ENCODE data around the gene SLC38A11.
"Not testable (repeated sequence)": the region's sequence is repeated elsewhere in the genome, so short reads cannot be mapped to it uniquely, and the experiment has no call there.

The SLC38A11 gene

GRCh38 chr2:164954954-164955701, at the start of gene SLC38A11:
SLC38A11 (minus strand) TSS chr2:164955525; CDS start chr2:164955247, 278 bp downstream.
- DNase-seq, result no peak
- no peak within 1 kb of the TSS for H3K27ac Mint-ChIP-seq
- no peaks in the 10 kb centered on the region for H3K36me3 Mint-ChIP-seq
- H3K4me1 Mint-ChIP-seq, result no peaks in the 10 kb centered on the region
- no peaks in the 10 kb centered on the region for H3K9me3 Mint-ChIP-seq
- CTCF ChIA-PET, result interaction anchor here (0.7 kb wide), 1 partner anchor 572 kb away, joined by 3 read pairs; no protein-coding TSS in a partner anchor
- H3K27me3 Mint-ChIP-seq, result peaks cover 20% of the 10 kb centered on the region
- no peak within 1 kb of the TSS for H3K4me3 Mint-ChIP-seq

- Mint-ChIP-seq H3K4me3 (no peak overlapping the region), H3K36me3 (no peaks in the 10 kb centered on the region), H3K27ac (no peak overlapping the region), H3K27me3 (peaks cover 11% of the 10 kb centered on the region), H3K9me3 (no peaks in the 10 kb centered on the region), H3K4me1 (no peaks in the 10 kb centered on the region)
- CTCF ChIA-PET, result interaction anchor here (0.9 to 1.3 kb wide), 2 partner anchors 10 to 11 kb away, joined by 3 read pairs; no protein-coding TSS in a partner anchor
- no peak for DNase-seq
Observed at GRCh38 chr2:165003443-165004130, 48.3 kb upstream of the SLC38A11 start.

- Mint-ChIP-seq H3K36me3 (no peaks in the 10 kb centered on the region), H3K4me1 (no peaks in the 10 kb centered on the region), H3K27me3 (peaks cover 11% of the 10 kb centered on the region), H3K27ac (no peak overlapping the region), H3K4me3 (no peak overlapping the region), H3K9me3 (no peaks in the 10 kb centered on the region)
- DNase-seq, result no peak
- CTCF ChIA-PET, result interaction anchor here (0.9 to 1.3 kb wide), 2 partner anchors 9 to 12 kb away, joined by 3 read pairs; no protein-coding TSS in a partner anchor
Observed at GRCh38 chr2:165002638-165003037, 47.3 kb upstream of the SLC38A11 start.

GRCh38 chr2:164994664-164995299, 39.5 kb upstream of the SLC38A11 start:
- not testable (repeated sequence) for DNase-seq, H3K9me3 Mint-ChIP-seq, H3K4me3 Mint-ChIP-seq, H3K27ac Mint-ChIP-seq, H3K36me3 Mint-ChIP-seq, H3K27me3 Mint-ChIP-seq
- CTCF ChIA-PET, result interaction anchor here (3.4 kb wide), 1 partner anchor 210 kb away, joined by 24 read pairs; the partner anchor contains the start of gene SCN3A
- peaks cover 30% of the 10 kb centered on the region for H3K4me1 Mint-ChIP-seq

- peaks cover 3% of the 10 kb centered on the region for H3K27me3 Mint-ChIP-seq
- CTCF ChIA-PET, result interaction anchor here (0.6 to 3.4 kb wide), 13 partner anchors 9 to 300 kb away, joined by 3 to 24 read pairs (median 3); partner anchors contain the start of gene SCN3A
- H3K9me3 Mint-ChIP-seq, result no peaks in the 10 kb centered on the region
- DNase-seq, result no peak
- no peak overlapping the region for H3K4me3 Mint-ChIP-seq
- no peaks in the 10 kb centered on the region for H3K36me3 Mint-ChIP-seq
- no peak overlapping the region for H3K27ac Mint-ChIP-seq
- peaks cover 39% of the 10 kb centered on the region for H3K4me1 Mint-ChIP-seq
Observed at GRCh38 chr2:164993287-164994016, 38.1 kb upstream of the SLC38A11 start.

GRCh38 chr2:164992818-164993217, 37.5 kb upstream of the SLC38A11 start:
- H3K27ac Mint-ChIP-seq, result no peak overlapping the region
- peak; percentile 58 for DNase-seq
- H3K4me1 Mint-ChIP-seq, result peaks cover 42% of the 10 kb centered on the region
- peaks cover 3% of the 10 kb centered on the region for H3K27me3 Mint-ChIP-seq
- H3K9me3 Mint-ChIP-seq, result no peaks in the 10 kb centered on the region
- H3K36me3 Mint-ChIP-seq, result no peaks in the 10 kb centered on the region
- H3K4me3 Mint-ChIP-seq, result no peak overlapping the region
- CTCF ChIA-PET, result interaction anchor here (0.6 to 3.4 kb wide), 13 partner anchors 9 to 301 kb away, joined by 3 to 24 read pairs (median 3); partner anchors contain the start of gene SCN3A

- peaks cover 42% of the 10 kb centered on the region for H3K4me1 Mint-ChIP-seq
- not testable (repeated sequence) for DNase-seq, H3K9me3 Mint-ChIP-seq, H3K36me3 Mint-ChIP-seq, H3K27me3 Mint-ChIP-seq, H3K4me3 Mint-ChIP-seq
- CTCF ChIA-PET, result interaction anchor here (1.1 to 3.4 kb wide), 4 partner anchors 22 to 302 kb away, joined by 3 to 24 read pairs (median 8); partner anchors contain the start of gene SCN3A
- peak overlapping the region; percentile 74 for H3K27ac Mint-ChIP-seq
Observed at GRCh38 chr2:164992093-164992454, 36.7 kb upstream of the SLC38A11 start.

- Mint-ChIP-seq H3K4me1 (peaks cover 42% of the 10 kb centered on the region), H3K27ac (peak overlapping the region; percentile 74)
- not testable (repeated sequence) for H3K36me3 Mint-ChIP-seq, H3K27me3 Mint-ChIP-seq, H3K9me3 Mint-ChIP-seq, H3K4me3 Mint-ChIP-seq
- peak; percentile 39 for DNase-seq
- CTCF ChIA-PET, result interaction anchor here (1.1 to 3.4 kb wide), 3 partner anchors 23 to 302 kb away, joined by 5 to 24 read pairs (median 12); partner anchors contain the start of gene SCN3A
Observed at GRCh38 chr2:164991361-164992092, 36.2 kb upstream of the SLC38A11 start.

GRCh38 chr2:164990953-164991352, 35.6 kb upstream of the SLC38A11 start:
- DNase-seq, H3K27ac Mint-ChIP-seq, H3K27me3 Mint-ChIP-seq, H3K4me3 Mint-ChIP-seq, H3K36me3 Mint-ChIP-seq, H3K9me3 Mint-ChIP-seq: not testable (repeated sequence)
- peaks cover 42% of the 10 kb centered on the region for H3K4me1 Mint-ChIP-seq
- CTCF ChIA-PET, result interaction anchor here (1.1 to 3.0 kb wide), 2 partner anchors 24 to 303 kb away, joined by 5 to 12 read pairs; no protein-coding TSS in a partner anchor

- CTCF ChIA-PET, H3K27me3 Mint-ChIP-seq, DNase-seq, H3K36me3 Mint-ChIP-seq, H3K9me3 Mint-ChIP-seq, H3K27ac Mint-ChIP-seq, H3K4me3 Mint-ChIP-seq: not testable (repeated sequence)
- H3K4me1 Mint-ChIP-seq, result peaks cover 42% of the 10 kb centered on the region
Observed at GRCh38 chr2:164988805-164989204, 33.5 kb upstream of the SLC38A11 start.

- H3K9me3 Mint-ChIP-seq, H3K4me3 Mint-ChIP-seq, H3K27ac Mint-ChIP-seq, DNase-seq, H3K36me3 Mint-ChIP-seq, CTCF ChIA-PET, H3K27me3 Mint-ChIP-seq: not testable (repeated sequence)
- H3K4me1 Mint-ChIP-seq, result peaks cover 18% of the 10 kb centered on the region
Observed at GRCh38 chr2:164986027-164986426, 30.7 kb upstream of the SLC38A11 start.

- Mint-ChIP-seq H3K27me3 (no peaks in the 10 kb centered on the region), H3K4me1 (peaks cover 12% of the 10 kb centered on the region), H3K4me3 (no peak overlapping the region), H3K9me3 (no peaks in the 10 kb centered on the region), H3K27ac (no peak overlapping the region), H3K36me3 (no peaks in the 10 kb centered on the region)
- CTCF ChIA-PET, result no interaction called here
- no peak for DNase-seq
Observed at GRCh38 chr2:164984428-164984827, 29.1 kb upstream of the SLC38A11 start.
